ENCODE data around the gene UFC1. TPM values are rescaled to one million over a fixed set of nuclear protein-coding genes. Genes with fewer than 3 reads are reported as not detected.
A peak's percentile ranks its signal among the peaks of the same experiment; 100 is the strongest.

The UFC1 gene
- total and polyA plus RNA-seq, 7 donors = 56.6 to 141 (median 76.2) TPM

DNA sequence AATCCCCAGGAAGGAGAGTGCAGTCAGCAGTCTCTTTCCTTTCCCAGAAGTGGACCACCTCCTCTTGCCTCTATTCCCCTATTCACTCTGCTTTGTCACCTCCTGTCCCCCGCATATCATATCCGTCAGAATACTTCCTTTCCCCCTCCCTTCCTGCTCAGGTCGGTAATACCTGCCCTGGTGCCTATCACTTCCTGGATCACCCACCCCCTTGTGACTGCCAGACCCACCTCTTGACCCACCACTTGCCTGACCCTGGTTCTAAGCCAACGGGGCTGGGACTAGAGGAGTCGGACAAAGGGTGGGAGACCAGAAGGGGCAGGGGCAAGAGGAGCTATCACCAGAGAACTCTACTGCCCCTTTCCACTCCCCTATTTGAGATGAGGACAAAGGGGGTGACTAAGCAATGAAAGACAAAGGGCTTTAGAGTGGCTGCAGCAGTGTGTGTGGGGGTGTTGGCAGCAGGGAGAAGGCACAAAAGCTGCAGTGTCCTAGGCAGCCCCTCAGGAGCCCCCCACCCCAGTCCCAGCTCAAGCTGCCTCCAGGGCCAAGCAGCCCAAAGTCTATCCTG, 46.7 kb downstream of the UFC1 start:
- TF ChIP-seq, protein P1, sequence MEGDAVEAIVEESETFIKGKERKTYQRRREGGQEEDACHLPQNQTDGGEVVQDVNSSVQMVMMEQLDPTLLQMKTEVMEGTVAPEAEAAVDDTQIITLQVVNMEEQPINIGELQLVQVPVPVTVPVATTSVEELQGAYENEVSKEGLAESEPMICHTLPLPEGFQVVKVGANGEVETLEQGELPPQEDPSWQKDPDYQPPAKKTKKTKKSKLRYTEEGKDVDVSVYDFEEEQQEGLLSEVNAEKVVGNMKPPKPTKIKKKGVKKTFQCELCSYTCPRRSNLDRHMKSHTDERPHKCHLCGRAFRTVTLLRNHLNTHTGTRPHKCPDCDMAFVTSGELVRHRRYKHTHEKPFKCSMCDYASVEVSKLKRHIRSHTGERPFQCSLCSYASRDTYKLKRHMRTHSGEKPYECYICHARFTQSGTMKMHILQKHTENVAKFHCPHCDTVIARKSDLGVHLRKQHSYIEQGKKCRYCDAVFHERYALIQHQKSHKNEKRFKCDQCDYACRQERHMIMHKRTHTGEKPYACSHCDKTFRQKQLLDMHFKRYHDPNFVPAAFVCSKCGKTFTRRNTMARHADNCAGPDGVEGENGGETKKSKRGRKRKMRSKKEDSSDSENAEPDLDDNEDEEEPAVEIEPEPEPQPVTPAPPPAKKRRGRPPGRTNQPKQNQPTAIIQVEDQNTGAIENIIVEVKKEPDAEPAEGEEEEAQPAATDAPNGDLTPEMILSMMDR (IDR thresholded peaks at IDR 0.05) = no peak
- DNase-seq (no peak), ATAC-seq (no peak)
- WGBS, 3 donors = 60 to 67% (median 62%) methylated on average over 5 of the region's 5 CpGs
- Histone ChIP-seq H3K4me3 (peak overlapping the region; percentile 87), H3K9me3 (no peaks in the 10 kb centered on the region), H3K27ac (peak overlapping the region; percentile 96), H3K27me3 (ENCODE audit: insufficient read depth in 3 of 3, low read length in 2 of 3) (no peaks in the 10 kb centered on the region), H3K36me3 (ENCODE audit: insufficient read depth in 1 of 2, low read depth in 1 of 2) (peaks cover 0 to 23% of the 10 kb centered on the region in 2 donors), H3K4me1 (peaks cover 39% of the 10 kb centered on the region)
- intact Hi-C loops (cut with DNase I) = no loop called here

DNA sequence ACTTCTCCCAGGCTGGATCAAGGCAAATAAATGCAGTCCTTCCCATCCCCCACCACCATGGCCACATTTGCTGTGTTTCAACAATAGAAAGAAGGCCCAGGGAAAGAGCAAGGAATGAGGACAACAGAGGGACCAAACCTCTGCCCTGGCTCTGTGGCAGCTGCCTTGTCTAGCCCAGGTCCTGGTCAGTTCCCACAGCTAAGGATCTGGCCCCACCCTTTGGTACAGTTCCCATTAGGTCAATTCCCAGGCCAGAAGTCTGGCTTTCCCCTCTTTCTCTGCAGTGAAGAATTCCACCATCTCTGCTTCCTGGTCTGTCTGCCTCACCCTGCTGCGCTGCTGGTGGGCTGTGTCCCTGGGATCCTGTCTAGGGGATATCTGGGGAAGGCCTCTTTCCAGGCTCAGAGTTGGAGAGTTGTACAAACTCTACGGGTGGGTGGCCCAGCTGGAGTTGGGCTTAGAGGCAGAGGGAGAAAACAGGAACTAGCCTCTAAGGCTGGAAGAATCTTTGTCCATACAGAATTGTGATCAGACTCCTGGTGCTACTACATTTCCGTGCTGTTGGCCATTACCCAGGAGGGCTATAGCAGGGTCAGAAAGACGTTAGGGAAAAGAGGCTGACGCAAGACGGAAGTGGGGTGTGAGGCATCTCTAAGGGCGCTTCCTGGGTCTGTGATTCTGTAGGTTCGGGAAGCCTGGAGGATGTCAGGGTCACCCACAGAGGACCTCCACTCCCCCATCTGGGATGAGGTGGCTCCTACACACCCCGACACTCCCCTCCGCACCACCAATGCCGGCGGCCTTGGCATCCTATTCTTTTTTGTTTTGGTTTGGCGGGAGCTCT, 47.4 kb downstream of the UFC1 start:
- peak; percentile 49 to 76 for DNase-seq
- WGBS, 3 donors = 26 to 30% (median 29%) methylated on average over 13 of the region's 13 CpGs
- Histone ChIP-seq H3K4me3 (peak overlapping the region; percentile 87), H3K27me3 (ENCODE audit: insufficient read depth in 3 of 3, low read length in 2 of 3) (no peaks in the 10 kb centered on the region), H3K9me3 (no peaks in the 10 kb centered on the region), H3K4me1 (peaks cover 45% of the 10 kb centered on the region), H3K27ac (peak overlapping the region; percentile 96), H3K36me3 (ENCODE audit: insufficient read depth in 1 of 2, low read depth in 1 of 2) (peaks cover under 1 to 29% of the 10 kb centered on the region in 2 donors)
- peak; percentile 18 to 38 (median 32) for ATAC-seq
- intact Hi-C loops (cut with DNase I) = no loop called here
- TF ChIP-seq, protein P1 (IDR thresholded peaks at IDR 0.05) = no peak

DNA sequence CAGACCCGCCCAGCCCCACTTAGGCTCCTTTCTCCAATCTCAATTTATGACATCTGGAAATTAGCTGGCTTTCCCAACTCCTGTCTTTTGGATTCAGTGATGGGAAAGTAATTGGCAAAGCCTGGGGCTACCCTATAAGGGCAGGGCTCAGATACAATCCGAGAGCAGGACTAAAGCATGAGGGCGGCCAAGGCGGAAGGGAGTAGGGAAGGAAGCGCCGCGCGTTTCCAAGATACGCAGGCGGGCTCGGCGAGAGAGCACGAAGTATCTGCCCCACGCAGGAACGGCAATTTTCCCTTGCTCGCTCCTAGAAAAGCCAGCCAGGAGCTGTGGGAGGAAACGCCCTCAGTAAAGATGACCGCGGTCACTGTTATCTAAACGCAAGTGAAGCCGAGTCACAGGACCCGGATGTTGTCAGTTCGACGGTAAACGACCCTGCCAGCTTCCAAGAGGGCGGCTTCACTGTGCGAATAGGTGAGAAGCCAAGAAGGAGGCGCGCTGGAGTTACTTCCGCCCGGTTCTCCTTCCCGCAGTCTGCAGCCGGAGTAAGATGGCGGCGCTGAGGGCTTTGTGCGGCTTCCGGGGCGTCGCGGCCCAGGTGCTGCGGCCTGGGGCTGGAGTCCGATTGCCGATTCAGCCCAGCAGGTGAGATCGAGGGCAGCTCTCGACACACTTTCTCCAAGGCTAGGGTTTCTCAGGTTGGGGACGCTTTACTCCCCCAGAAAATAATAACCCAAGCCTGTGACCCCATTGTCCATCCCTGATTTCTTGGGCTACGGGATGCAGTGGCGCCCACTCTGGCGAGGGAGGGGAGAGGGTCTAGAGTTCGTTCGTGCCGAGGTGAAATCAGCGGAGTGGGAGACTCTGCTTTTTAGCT, 48.3 kb downstream of the UFC1 start, which contains the start of gene NDUFS2:
TSS of gene NDUFS2 (plus strand) at position 532 of the 877 bp plus-strand sequence. CDS start at position 551, 19 bp downstream.
- peaks cover 54% of the 10 kb centered on the region for H3K4me1 ChIP-seq
- intact Hi-C loops (cut with DNase I) = no loop called here

More for the DNA sequence above, 48.3 kb downstream of the UFC1 start, which contains the start of gene NDUFS2:
- Histone ChIP-seq H3K4me3 (peak within 1 kb of the TSS; percentile 87), H3K27ac (peak within 1 kb of the TSS; percentile 96), H3K27me3 (ENCODE audit: insufficient read depth in 3 of 3, low read length in 2 of 3) (no peaks in the 10 kb centered on the region), H3K36me3 (ENCODE audit: insufficient read depth in 1 of 2, low read depth in 1 of 2) (peaks cover 4 to 38% of the 10 kb centered on the region in 2 donors), H3K9me3 (no peaks in the 10 kb centered on the region)
- ATAC-seq = peak; percentile 94 to 95 (median 94)
- WGBS, 3 donors = 1% methylated on average over 53 of the region's 53 CpGs
- DNase-seq = peak; percentile 97 to 99
- TF ChIP-seq, protein P1 (IDR thresholded peaks at IDR 0.05) = no peak
